GM12878 (cell line): ENCODE data around the gene ORAI3. TPM values are rescaled to one million over a fixed set of nuclear protein-coding genes. Genes with fewer than 3 reads are reported as not detected.

ENCODE experiments used
- E4F1 ChIP-seq: fragments of 450-650 bp; IDR thresholded peaks from 2 replicates; pipeline ENCODE4 v1.6.1; 2018; ENCODE audit warnings: borderline replicate concordance, mild to moderate bottlenecking; ENCODE audit not compliant: partially characterized antibody
- EED ChIP-seq: sonication (generic); IDR thresholded peaks from 2 replicates; pipeline ENCODE4 v1.6.1; 2016; ENCODE audit warnings: antibody characterized with exemption, low read depth
- EZH2 ChIP-seq: IDR thresholded peaks from 2 replicates; pipeline ENCODE4 v1.6.1; 2012; ENCODE audit warnings: low read depth, mild to moderate bottlenecking, control low read depth, inconsistent platforms, low read length, borderline replicate concordance; ENCODE audit not compliant: control insufficient read depth
- FOXM1 ChIP-seq: IDR thresholded peaks from 2 replicates; pipeline ENCODE4 v1.6.1; 2012; ENCODE audit warnings: low read depth, mild to moderate bottlenecking, inconsistent platforms, low read length, moderate library complexity
- IKZF1 ChIP-seq: fragments of 450-650 bp; conservative IDR thresholded peaks from 2 replicates; pipeline ENCODE4 v1.6.1; 2017; ENCODE audit warnings: antibody characterized with exemption, mild to moderate bottlenecking
- IRF4 ChIP-seq: IDR thresholded peaks from 2 replicates; pipeline ENCODE4 v1.6.1; 2011; ENCODE audit warnings: low read depth, low read length
- JUNB ChIP-seq: IDR thresholded peaks from 2 replicates; pipeline ENCODE4 v1.6.1; 2016; ENCODE audit warnings: antibody characterized with exemption, mild to moderate bottlenecking
- MYC ChIP-seq: IDR thresholded peaks from 2 replicates; pipeline ENCODE4 v1.6.1; 2011; ENCODE audit warnings: mild to moderate bottlenecking, low read length, moderate library complexity, inconsistent platforms; ENCODE audit not compliant: insufficient read depth, insufficient replicate concordance, insufficient read length, severe bottlenecking
- NFYA ChIP-seq: IDR thresholded peaks from 2 replicates; pipeline ENCODE4 v1.6.1; 2011; ENCODE audit warnings: low read depth, mild to moderate bottlenecking, low read length, improper control_type of control experiment, borderline replicate concordance
- PAX5 ChIP-seq: IDR thresholded peaks from 2 replicates; pipeline ENCODE4 v1.6.1; 2011; ENCODE audit warnings: low read depth, low read length, borderline replicate concordance
- POLR2A ChIP-seq: IDR thresholded peaks from 2 replicates; pipeline ENCODE4 v1.6.1; 2011; ENCODE audit warnings: low read depth, mild to moderate bottlenecking, low read length
- POLR2AphosphoS5 ChIP-seq: IDR thresholded peaks from 2 replicates; pipeline ENCODE4 v1.6.1; 2011; ENCODE audit warnings: mild to moderate bottlenecking, low read length, inconsistent platforms
- RAD51 ChIP-seq: fragments of 450-650 bp; IDR thresholded peaks from 2 replicates; pipeline ENCODE4 v1.6.1; 2016; ENCODE audit warnings: moderate library complexity, mild to moderate bottlenecking, inconsistent platforms
- SMC3 ChIP-seq: IDR thresholded peaks from 2 replicates; pipeline ENCODE4 v1.6.1; 2011; ENCODE audit warnings: low read length, improper control_type of control experiment, borderline replicate concordance
- YY1 ChIP-seq: IDR thresholded peaks from 2 replicates; pipeline ENCODE4 v1.6.1; 2011; ENCODE audit warnings: low read depth, mild to moderate bottlenecking, low read length
- ZBTB33 ChIP-seq: fragments of 450-650 bp; IDR thresholded peaks from 2 replicates; pipeline ENCODE4 v1.6.1; 2017; ENCODE audit warnings: mild to moderate bottlenecking
- ZBTB4 ChIP-seq: fragments of 450-650 bp; formaldehyde crosslinking; IDR thresholded peaks from 2 replicates; pipeline ENCODE4 v1.4.0; 2022; ENCODE audit warnings: mild to moderate bottlenecking, moderate library complexity
- ZNF592 ChIP-seq: fragments of 450-650 bp; IDR thresholded peaks from 2 replicates; pipeline ENCODE4 v1.6.1; 2017; ENCODE audit warnings: mild to moderate bottlenecking, moderate library complexity
- polyA plus RNA-seq, 11 experiments: library from polyadenylated mRNA; depleted of rRNA in 4 of 11; unstranded in 6 of 11; stranded (reverse) in 5 of 11; fragments of >200 nt; fragmentation: Nextera tagmentation in 4 of 11; fragmentation: Illumina TruSeq in 1 of 11; extraction: Ambion mirVana in 4 of 11; extraction: Trizol in 1 of 11; gene quantifications; 1 replicate in 1 of 11; 2 replicates in 10 of 11; pipeline versions ENCODE4 v1.2.1 to v1.2.3, GENCODE V29; 2011 to 2016; ENCODE audit warnings: inconsistent platforms in 2 of 11, missing spikeins in 2 of 11, low read depth in 1 of 11
- total RNA-seq, 4 experiments: library from RNA; depleted of rRNA in 3 of 4; stranded (reverse); fragments of >200 nt in 3 of 4; fragmentation: Illumina TruSeq in 1 of 4; extraction: Trizol in 1 of 4; gene quantifications; 2 replicates each; pipeline versions ENCODE4 v1.2.1 to v1.2.3, GENCODE V29; 2013 to 2021

Gene ORAI3
- total and polyA plus RNA-seq, 10 of the 15 experiments (the other 5 are each of a cell fraction or from before 2014, with no cell fraction given) = 3.4 to 21.9 (median 16.2) TPM

GRCh38 chr16:30984669-30985400 lies 36.0 kb downstream of the ORAI3 start, which contains the start of gene HSD3B7 (continued):
- TF ChIP-seq ZNF592 (0 out of 2 replicates have a peak, but pooled peaks have one; percentile 58), ZBTB4 (no peak), IRF4 (no peak), PAX5 (no peak), POLR2AphosphoS5 (peak; percentile 35; the same call in 1 of the 2 replicates), EED (0 out of 2 replicates have a peak, but pooled peaks have one; percentile 42), RAD51 (no peak), ZBTB33 (0 out of 2 replicates have a peak, but pooled peaks have one; percentile 6), SMC3 (peak; percentile 94), E4F1 (no peak), POLR2A (peak; percentile 55), JUNB (no peak), NFYA (no peak), MYC (no peak), YY1 (peak; percentile 76; the same call in 1 of the 2 replicates), IKZF1 (peak; percentile 58), FOXM1 (no peak), EZH2 (no peak)
